ENCODE data around the gene ARHGAP11B.
"Not testable (repeated sequence)": the region's sequence is repeated elsewhere in the genome, so short reads cannot be mapped to it uniquely, and the experiment has no call there.

Gene ARHGAP11B

DNA sequence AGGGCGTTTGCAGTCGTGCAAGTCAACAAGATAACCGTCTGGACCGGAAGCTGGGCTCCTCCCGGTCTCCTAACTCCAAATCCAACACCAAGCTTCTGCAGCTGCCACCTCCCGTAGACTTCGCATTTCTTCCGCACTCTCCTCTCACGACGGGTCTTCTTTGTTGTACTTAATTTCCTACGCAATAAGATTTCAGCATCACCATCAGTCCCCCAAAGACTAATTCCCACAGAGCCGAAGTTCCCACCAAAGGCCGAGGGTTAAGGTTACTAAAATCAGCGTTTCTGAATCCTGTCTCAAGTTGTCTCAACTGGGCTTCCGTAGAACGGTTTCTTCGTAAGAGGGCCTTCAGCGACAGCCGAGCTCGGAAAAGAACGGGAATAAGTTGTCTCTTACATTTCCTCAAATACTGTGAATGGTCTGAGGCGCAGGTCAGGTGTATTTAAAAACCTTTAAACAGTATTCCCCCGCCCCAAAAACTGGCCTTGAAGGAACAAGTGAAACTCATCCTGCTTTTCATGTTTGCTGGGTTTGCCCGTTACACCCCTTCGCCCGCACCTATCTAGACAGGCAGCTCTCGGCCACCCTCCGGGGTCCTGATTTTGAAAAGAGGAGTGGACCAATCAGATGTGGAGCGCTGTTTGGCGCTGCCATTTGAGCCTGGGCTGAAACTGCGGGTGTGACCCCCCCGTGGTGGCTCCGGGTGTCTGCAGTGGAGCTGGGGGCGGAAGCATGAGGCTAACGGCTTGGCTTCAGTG lies at the start of gene ARHGAP11B:
TSS of gene ARHGAP11B (plus strand) at position 693 of the 758 bp plus-strand sequence.
- not testable (repeated sequence) for H3K36me3 ChIP-seq (replicated peaks; ENCODE audit: low read depth, low read length); H3K9me3 ChIP-seq (ENCODE audit: insufficient read depth, low read length); H4K20me1 ChIP-seq (ENCODE audit: insufficient read depth, low read length); H2AFZ ChIP-seq (ENCODE audit: low read depth, low read length); H3K4me1 ChIP-seq (ENCODE audit: low read length); H3K27me3 ChIP-seq (ENCODE audit: low read depth, low read length)
- Histone ChIP-seq H3K4me2 (ENCODE audit: low read length) (peak within 1 kb of the TSS; percentile 70), H3K9ac (ENCODE audit: low read length) (peak within 1 kb of the TSS; percentile 99), H3K27ac (ENCODE audit: low read length) (peak within 1 kb of the TSS; percentile 89), H3K4me3 (ENCODE audit: low read length) (peak within 1 kb of the TSS; percentile 93), H3K79me2 (ENCODE audit: low read length) (peaks cover 51% of the 10 kb centered on the region)

DNA sequence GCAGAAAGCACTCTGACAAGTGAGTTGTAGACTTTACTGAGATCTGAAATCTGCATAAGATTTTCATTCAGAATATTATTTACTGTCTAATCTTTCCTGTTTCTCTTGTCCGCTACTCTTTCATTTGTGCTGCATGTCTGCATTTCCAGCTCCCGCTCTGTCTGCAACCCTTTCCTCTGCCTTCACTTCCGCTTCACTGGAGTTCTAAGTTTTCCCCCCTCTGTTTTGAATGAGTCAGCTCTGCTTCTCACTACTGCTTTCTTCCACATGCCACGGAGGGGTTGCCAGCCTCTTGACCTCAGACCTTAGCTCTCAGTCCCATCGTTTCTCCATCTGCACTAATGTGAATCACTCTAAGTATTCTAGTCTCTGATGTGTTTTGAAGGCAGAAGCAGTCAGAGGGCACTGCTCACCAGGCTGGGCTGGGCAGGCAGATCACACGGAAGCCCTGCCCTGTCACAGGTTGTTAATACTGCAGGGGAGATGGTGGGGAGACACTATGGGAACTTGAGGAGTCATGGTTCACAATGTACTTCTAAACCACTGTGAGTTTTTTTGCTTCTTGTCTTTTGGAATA lies 46.4 kb upstream of the ARHGAP11B start:
- not testable (repeated sequence) for H2AFZ ChIP-seq (ENCODE audit: low read depth, low read length); H3K27me3 ChIP-seq (ENCODE audit: low read depth, low read length); H3K9ac ChIP-seq (ENCODE audit: low read length); H3K36me3 ChIP-seq (replicated peaks; ENCODE audit: low read depth, low read length); H3K4me3 ChIP-seq (ENCODE audit: low read length); H3K4me2 ChIP-seq (ENCODE audit: low read length); H3K9me3 ChIP-seq (ENCODE audit: insufficient read depth, low read length); H3K4me1 ChIP-seq (ENCODE audit: low read length); H3K79me2 ChIP-seq (ENCODE audit: low read length); H4K20me1 ChIP-seq (ENCODE audit: insufficient read depth, low read length); H3K27ac ChIP-seq (ENCODE audit: low read length)

DNA sequence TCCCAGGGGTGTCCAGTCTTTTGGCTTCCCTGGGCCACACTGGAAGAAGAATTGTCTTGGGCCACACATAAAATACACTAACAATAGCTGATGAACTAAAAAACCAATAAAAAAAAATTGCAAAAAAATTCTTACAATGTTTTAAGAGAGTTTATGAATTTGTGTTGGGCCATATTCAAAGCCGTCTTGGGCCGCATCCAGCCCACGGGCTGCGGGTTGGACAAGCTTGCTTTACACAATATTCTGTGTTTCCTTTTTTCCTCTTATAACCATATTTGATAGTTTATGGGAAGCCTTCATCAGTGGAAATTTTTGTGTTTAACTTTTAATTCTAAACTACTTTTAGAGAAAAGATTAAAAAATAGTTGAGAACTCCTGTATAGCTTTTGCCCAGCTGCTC lies 45.2 kb upstream of the ARHGAP11B start:
- H3K4me1 ChIP-seq (ENCODE audit: low read length) = not testable (repeated sequence)

DNA sequence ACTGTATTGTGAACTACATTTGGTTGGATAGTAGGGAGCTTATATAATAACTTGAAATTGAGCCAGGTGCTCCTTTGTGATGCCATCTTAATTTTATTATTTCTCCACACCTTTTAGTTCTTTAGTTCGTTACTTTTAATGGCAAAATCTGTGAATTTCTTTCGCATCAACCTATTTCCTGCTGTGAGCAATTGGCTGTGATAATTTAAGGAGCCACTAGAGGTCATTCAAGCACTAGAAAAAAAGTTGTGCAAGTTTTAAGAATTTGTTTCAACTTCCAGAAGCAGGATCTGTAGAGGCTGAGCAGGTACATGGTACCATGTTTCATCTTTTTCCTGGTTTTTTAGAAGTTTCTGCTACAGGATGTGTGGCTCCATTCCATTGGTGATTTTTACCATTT lies 27.0 kb upstream of the ARHGAP11B start:
- not testable (repeated sequence) for H3K9me3 ChIP-seq (ENCODE audit: insufficient read depth, low read length); H4K20me1 ChIP-seq (ENCODE audit: insufficient read depth, low read length); H3K4me1 ChIP-seq (ENCODE audit: low read length); H3K79me2 ChIP-seq (ENCODE audit: low read length); H3K27me3 ChIP-seq (ENCODE audit: low read depth, low read length); H3K36me3 ChIP-seq (replicated peaks; ENCODE audit: low read depth, low read length); H3K4me2 ChIP-seq (ENCODE audit: low read length); H3K9ac ChIP-seq (ENCODE audit: low read length); H3K4me3 ChIP-seq (ENCODE audit: low read length); H2AFZ ChIP-seq (ENCODE audit: low read depth, low read length); H3K27ac ChIP-seq (ENCODE audit: low read length)

More for the DNA sequence above, 45.2 kb upstream of the ARHGAP11B start:
- H3K36me3 ChIP-seq (replicated peaks; ENCODE audit: low read depth, low read length); H3K4me3 ChIP-seq (ENCODE audit: low read length); H3K9ac ChIP-seq (ENCODE audit: low read length); H3K4me2 ChIP-seq (ENCODE audit: low read length); H3K27ac ChIP-seq (ENCODE audit: low read length); H2AFZ ChIP-seq (ENCODE audit: low read depth, low read length); H3K79me2 ChIP-seq (ENCODE audit: low read length); H3K27me3 ChIP-seq (ENCODE audit: low read depth, low read length); H3K9me3 ChIP-seq (ENCODE audit: insufficient read depth, low read length); H4K20me1 ChIP-seq (ENCODE audit: insufficient read depth, low read length): not testable (repeated sequence)

DNA sequence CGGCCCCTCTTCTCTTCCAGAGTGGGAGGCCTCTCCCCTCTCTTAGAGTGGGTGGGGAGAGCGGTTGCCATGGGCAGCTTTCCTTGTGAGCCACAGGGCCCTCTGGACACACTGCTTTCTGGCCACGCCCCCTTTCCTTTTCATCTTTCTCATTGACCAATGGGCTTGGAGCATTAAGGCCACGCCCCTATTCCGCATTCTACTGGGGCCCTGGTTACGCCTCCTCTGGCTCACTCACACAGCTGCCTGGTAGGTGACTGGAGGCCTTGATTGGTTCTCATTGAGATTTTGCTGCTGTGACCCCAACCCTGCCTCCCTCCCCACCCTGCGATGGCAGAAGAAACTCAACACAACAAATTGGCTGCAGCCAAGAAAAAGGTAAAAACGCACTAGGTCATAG lies 22.1 kb upstream of the ARHGAP11B start, which contains the start of gene GOLGA8H:
TSS of gene GOLGA8H (plus strand) at position 233 of the 400 bp plus-strand sequence. CDS start at position 331, 98 bp downstream.
- H3K79me2 ChIP-seq (ENCODE audit: low read length); H3K36me3 ChIP-seq (replicated peaks; ENCODE audit: low read depth, low read length); H3K4me3 ChIP-seq (ENCODE audit: low read length): not testable (repeated sequence)

DNA sequence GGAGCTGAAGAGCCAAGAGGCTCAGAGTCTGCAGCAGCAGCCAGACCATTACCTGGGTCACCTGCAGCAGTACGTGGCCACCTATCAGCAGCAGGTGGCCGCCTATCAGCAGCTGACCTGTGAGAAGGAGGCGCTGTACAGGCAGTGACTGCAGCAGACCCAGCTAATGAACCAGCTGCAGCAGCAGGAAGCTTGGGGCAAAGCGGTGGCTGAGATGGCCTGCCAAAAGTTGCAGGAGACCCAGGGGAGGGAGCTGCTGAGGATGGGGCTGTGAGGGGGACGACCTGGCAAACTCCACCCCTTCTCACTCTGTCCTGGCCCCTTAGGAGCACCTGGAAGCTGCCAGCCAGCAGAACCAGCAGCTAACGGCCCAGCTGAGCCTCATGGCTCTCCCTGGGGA lies 13.7 kb upstream of the ARHGAP11B start:
- not testable (repeated sequence) for H4K20me1 ChIP-seq (ENCODE audit: insufficient read depth, low read length); H3K36me3 ChIP-seq (replicated peaks; ENCODE audit: low read depth, low read length); H3K9ac ChIP-seq (ENCODE audit: low read length); H3K79me2 ChIP-seq (ENCODE audit: low read length); H3K4me1 ChIP-seq (ENCODE audit: low read length); H3K27ac ChIP-seq (ENCODE audit: low read length); H3K9me3 ChIP-seq (ENCODE audit: insufficient read depth, low read length); H3K4me3 ChIP-seq (ENCODE audit: low read length); H3K4me2 ChIP-seq (ENCODE audit: low read length); H3K27me3 ChIP-seq (ENCODE audit: low read depth, low read length); H2AFZ ChIP-seq (ENCODE audit: low read depth, low read length)

More for the DNA sequence above, 22.1 kb upstream of the ARHGAP11B start, which contains the start of gene GOLGA8H:
- H3K27me3 ChIP-seq (ENCODE audit: low read depth, low read length); H3K4me2 ChIP-seq (ENCODE audit: low read length); H3K9ac ChIP-seq (ENCODE audit: low read length); H3K27ac ChIP-seq (ENCODE audit: low read length); H4K20me1 ChIP-seq (ENCODE audit: insufficient read depth, low read length); H3K4me1 ChIP-seq (ENCODE audit: low read length); H2AFZ ChIP-seq (ENCODE audit: low read depth, low read length); H3K9me3 ChIP-seq (ENCODE audit: insufficient read depth, low read length): not testable (repeated sequence)

DNA sequence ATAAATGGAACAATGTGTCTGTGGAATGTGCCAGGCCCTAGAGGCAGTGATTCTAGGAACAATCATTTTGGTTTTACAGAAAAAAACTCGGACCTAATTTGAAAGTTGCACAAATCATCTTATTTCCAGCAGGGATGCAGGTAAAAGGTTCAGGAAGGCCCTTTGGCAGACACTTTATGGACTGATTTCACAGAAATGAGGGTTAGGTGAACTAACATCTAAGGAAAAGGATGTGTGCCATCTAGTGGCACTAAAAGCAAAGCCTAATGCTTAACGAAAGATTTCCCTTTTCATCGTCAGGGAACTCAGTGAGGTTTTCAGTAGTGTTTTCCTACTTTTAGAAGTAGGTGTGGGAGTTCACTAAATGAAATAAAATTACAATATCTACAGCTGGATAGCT lies 4.6 kb upstream of the ARHGAP11B start:
- not testable (repeated sequence) for H3K4me2 ChIP-seq (ENCODE audit: low read length); H4K20me1 ChIP-seq (ENCODE audit: insufficient read depth, low read length); H3K27ac ChIP-seq (ENCODE audit: low read length); H3K79me2 ChIP-seq (ENCODE audit: low read length); H3K4me3 ChIP-seq (ENCODE audit: low read length); H3K4me1 ChIP-seq (ENCODE audit: low read length); H2AFZ ChIP-seq (ENCODE audit: low read depth, low read length); H3K9ac ChIP-seq (ENCODE audit: low read length); H3K36me3 ChIP-seq (replicated peaks; ENCODE audit: low read depth, low read length); H3K27me3 ChIP-seq (ENCODE audit: low read depth, low read length); H3K9me3 ChIP-seq (ENCODE audit: insufficient read depth, low read length)

DNA sequence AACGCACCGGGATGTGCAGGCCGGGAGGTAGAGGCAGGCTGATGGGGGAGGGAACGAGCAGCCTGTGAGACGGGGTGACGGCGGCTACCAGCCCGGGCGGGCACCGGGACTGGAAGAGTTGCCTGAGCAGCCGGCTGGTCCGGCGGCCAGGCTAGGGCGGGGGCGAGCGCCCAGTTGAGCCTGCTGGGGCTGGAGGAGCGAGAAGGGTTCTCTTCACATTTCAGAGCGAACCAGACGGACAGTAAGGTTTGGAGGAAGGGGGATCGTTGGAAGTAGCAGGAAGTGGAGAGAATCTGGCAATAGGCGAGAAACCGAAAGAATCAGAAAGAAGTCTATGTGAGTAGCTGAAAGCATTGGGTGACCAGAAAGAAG lies 252 bp downstream of the ARHGAP11B start:
- peak overlapping the region; percentile 61 for H3K4me2 ChIP-seq (ENCODE audit: low read length)
- not testable (repeated sequence) for H4K20me1 ChIP-seq (ENCODE audit: insufficient read depth, low read length); H3K4me1 ChIP-seq (ENCODE audit: low read length); H3K27me3 ChIP-seq (ENCODE audit: low read depth, low read length); H3K9me3 ChIP-seq (ENCODE audit: insufficient read depth, low read length); H2AFZ ChIP-seq (ENCODE audit: low read depth, low read length); H3K36me3 ChIP-seq (replicated peaks; ENCODE audit: low read depth, low read length)
- peaks cover 53% of the 10 kb centered on the region for H3K79me2 ChIP-seq (ENCODE audit: low read length)
- peak overlapping the region; percentile 99 for H3K9ac ChIP-seq (ENCODE audit: low read length)
- H3K4me3 ChIP-seq (ENCODE audit: low read length) = peak overlapping the region; percentile 93
- peak overlapping the region; percentile 89 for H3K27ac ChIP-seq (ENCODE audit: low read length)

DNA sequence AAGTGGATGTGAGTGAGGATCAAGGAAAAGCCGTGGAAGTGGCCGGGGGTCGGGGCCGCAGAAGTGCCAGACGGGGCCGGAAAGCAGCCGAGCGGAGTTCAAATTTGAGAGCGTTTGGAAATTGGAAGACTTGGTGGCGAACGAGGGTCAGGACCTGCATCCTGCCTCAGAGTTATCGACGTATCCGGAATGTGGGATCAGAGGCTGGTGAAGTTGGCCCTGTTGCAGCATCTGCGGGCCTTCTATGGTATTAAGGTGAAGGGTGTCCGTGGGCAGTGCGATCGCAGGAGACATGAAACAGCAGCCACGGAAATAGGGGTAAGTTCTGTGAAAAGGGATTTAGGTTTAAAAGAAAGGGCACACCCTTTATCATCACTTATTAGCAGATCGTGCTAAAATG lies 704 bp downstream of the ARHGAP11B start:
- Histone ChIP-seq H3K27ac (ENCODE audit: low read length) (peak overlapping the region; percentile 89), H3K4me3 (ENCODE audit: low read length) (peak overlapping the region; percentile 93), H3K4me2 (ENCODE audit: low read length) (peak overlapping the region; percentile 61), H3K9ac (ENCODE audit: low read length) (peak overlapping the region; percentile 99), H3K79me2 (ENCODE audit: low read length) (peaks cover 56% of the 10 kb centered on the region)
- H4K20me1 ChIP-seq (ENCODE audit: insufficient read depth, low read length); H3K4me1 ChIP-seq (ENCODE audit: low read length); H2AFZ ChIP-seq (ENCODE audit: low read depth, low read length); H3K27me3 ChIP-seq (ENCODE audit: low read depth, low read length); H3K36me3 ChIP-seq (replicated peaks; ENCODE audit: low read depth, low read length); H3K9me3 ChIP-seq (ENCODE audit: insufficient read depth, low read length): not testable (repeated sequence)

Measured in OCI-LY3 (cell line).